ENCODE measurements around the gene PRMT3.
"Not testable (repeated sequence)": the region's sequence is repeated elsewhere in the genome, so short reads cannot be mapped to it uniquely, and the experiment has no call there.

The PRMT3 gene

DNA sequence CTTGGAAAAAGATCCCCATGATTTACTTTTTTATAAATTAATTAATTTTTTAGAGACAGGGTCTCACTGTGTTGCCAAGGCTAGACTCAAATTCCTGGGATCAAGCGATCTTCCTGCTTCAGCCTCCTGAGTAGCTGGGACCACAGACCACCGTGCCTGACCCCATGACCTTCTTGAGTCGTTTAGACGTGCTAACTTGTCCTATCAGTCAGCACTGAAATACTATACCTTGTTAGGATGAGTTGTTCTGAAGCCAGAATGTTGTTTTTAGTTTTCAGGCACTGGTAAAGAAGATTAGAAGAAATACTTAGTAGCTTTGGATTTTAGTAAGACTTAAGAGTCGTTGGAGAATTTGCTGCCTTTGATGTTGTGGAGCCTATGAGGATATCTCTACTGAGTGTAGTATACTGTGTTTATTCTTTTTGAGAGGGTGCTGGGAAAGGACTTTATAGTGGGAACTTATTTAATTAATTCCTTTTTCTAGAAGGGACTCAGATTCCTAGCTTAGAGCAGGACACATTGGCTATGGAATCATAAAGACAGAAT lies 15.4 kb upstream of the PRMT3 start:
- in situ Hi-C loops (cut with HindIII; ENCODE audit: low pct_ligation_motif_present, low pct_unique_long_range_greater_than_20kb, low sequenced_read_pairs), result no loop called here
- no peak for DNase-seq

DNA sequence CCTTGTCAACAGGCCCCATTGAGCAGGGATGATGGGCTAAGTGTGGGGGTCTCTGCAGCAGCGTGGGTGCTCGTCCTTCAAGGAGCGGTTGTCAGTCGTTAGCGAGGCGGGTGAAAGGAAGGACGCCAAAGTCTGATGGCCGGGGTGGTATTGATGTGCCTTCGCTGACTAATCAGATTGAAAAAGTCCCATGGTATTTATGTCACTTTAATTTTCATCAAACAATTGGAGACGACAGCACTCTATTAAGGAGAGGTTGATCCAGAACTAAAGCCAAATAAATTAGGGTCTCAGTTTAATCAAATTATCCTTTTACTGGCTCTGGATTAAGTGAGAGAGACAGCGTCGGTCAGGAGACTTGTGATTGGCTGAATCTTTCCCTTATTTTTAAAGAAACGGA lies 14.4 kb upstream of the PRMT3 start:
- no peak for DNase-seq
- in situ Hi-C loops (cut with HindIII; ENCODE audit: low pct_ligation_motif_present, low pct_unique_long_range_greater_than_20kb, low sequenced_read_pairs), result no loop called here

GRCh38 chr11:20373568-20374209 lies 13.8 kb upstream of the PRMT3 start:
- DNase-seq, result no peak
- in situ Hi-C loops (cut with HindIII; ENCODE audit: low pct_ligation_motif_present, low pct_unique_long_range_greater_than_20kb, low sequenced_read_pairs), result no loop called here

DNA sequence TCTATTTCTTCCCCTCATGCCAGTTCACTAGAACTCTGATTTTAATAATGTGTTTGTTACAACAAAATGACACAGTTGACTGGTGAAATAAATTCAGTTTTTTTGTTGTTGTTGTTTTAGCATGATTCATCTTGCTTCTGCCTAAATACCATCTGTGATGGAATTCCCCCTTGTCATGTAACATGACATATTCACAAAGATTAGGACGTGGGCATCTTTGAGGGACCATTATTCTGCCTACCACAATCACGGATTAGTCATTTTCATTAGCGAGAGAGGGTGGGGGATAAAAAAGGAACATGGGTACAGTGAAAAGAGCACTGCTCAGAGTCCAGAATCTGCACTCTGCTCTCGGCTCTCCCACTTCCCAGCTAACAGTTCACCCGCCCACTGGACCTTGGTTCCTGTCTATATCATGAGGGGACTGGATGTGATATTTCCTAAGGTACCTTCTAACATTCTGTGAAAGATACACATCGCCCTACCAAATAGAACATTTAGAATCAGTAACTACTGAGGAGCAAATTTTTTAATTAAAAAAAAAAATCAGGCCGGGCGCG lies 12.7 kb upstream of the PRMT3 start:
- DNase-seq, result no peak
- in situ Hi-C loops (cut with HindIII; ENCODE audit: low pct_ligation_motif_present, low pct_unique_long_range_greater_than_20kb, low sequenced_read_pairs), result no loop called here

- in situ Hi-C loops (cut with HindIII; ENCODE audit: low pct_ligation_motif_present, low pct_unique_long_range_greater_than_20kb, low sequenced_read_pairs), result no loop called here
- DNase-seq, result no peak
Measured at GRCh38 chr11:20376162-20376730, 11.3 kb upstream of the PRMT3 start.

- in situ Hi-C loops (cut with HindIII; ENCODE audit: low pct_ligation_motif_present, low pct_unique_long_range_greater_than_20kb, low sequenced_read_pairs); DNase-seq: not testable (repeated sequence)
Measured at GRCh38 chr11:20385996-20386395, 1.5 kb upstream of the PRMT3 start.

GRCh38 chr11:20388096-20389055 lies 860 bp downstream of the PRMT3 start:
- in situ Hi-C loops (cut with HindIII; ENCODE audit: low pct_ligation_motif_present, low pct_unique_long_range_greater_than_20kb, low sequenced_read_pairs), result no loop called here
- peak; percentile 17 for DNase-seq

DNA sequence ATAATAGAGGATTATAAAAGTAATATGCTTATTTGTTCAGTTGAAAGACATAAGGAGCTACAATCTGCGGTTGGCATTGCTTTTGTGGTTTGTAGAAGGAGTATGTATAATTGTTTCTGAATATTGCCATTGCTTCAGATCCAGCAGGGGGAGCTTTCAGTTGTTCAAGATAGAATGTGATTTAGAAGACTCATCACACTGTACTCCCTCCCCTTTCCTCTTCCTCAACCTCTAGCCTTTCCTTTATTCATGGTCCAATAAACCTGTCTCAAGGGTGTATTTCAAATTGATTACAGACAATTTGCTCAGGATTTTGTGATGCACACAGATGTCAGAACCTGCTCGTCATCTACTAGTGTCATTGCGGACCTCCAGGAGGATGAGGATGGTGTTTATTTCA lies 9.8 kb downstream of the PRMT3 start:
- in situ Hi-C loops (cut with HindIII; ENCODE audit: low pct_ligation_motif_present, low pct_unique_long_range_greater_than_20kb, low sequenced_read_pairs), result no loop called here

DNA sequence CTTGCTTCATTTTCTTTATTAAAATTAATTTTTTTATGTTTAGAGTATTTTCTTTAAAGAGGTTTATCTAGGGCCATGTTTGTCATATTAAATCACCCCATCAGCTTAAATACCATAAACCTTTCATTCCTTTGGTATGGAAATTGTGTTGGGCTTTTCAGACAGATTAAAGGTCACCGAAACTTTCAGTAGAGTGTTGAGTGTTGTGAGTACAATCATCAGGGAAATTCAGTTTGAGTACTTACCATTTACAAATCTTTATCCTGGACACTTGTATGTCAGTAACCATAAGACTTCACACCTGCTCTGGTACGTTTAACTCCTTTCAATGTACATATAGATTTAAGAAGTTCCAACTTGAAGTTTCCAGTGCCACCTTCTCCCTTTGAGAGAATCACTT lies 12.0 kb downstream of the PRMT3 start:
- DNase-seq, result no peak
- in situ Hi-C loops (cut with HindIII; ENCODE audit: low pct_ligation_motif_present, low pct_unique_long_range_greater_than_20kb, low sequenced_read_pairs), result no loop called here

More for the DNA sequence above, 9.8 kb downstream of the PRMT3 start:
- DNase-seq, result peak; percentile 64

DNA sequence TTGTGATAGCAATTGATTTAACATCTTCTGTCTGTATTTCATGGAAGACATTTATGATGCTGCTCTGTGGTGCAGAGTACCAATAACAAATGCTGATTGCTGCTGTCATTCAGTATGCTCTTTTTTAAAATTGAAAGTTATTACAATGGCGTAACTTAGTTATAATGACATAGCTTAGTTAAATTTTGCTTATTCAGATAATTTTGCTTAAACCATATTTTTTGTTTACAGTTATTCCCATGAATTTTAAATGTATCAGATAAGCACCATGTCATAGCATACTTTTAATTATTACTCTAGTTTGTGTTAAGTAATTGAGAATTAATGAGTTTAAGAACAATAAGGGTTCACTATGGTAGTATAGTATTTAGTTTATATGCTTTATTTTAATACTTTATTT lies 15.5 kb downstream of the PRMT3 start:
- in situ Hi-C loops (cut with HindIII; ENCODE audit: low pct_ligation_motif_present, low pct_unique_long_range_greater_than_20kb, low sequenced_read_pairs), result no loop called here
- DNase-seq, result no peak

DNA sequence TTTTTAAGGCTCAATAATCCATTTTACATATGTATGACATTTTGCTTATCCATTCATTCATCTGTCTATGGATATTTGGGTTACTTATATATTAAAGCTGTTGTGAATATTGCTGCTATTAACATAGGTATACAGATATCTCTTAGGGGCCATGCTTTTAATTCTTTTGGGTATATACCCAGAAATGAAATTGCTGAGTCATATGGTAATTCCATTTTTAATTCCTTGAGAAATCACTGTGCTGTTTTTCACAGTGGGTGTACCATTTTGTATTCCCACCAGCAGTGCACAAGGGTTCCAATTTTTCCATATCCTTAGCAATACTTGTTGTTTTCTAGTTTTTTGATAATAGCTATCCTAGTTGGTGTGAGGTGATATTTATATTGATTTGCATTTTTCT lies 19.0 kb downstream of the PRMT3 start:
- in situ Hi-C loops (cut with HindIII; ENCODE audit: low pct_ligation_motif_present, low pct_unique_long_range_greater_than_20kb, low sequenced_read_pairs), result no loop called here
- DNase-seq, result no peak

DNA sequence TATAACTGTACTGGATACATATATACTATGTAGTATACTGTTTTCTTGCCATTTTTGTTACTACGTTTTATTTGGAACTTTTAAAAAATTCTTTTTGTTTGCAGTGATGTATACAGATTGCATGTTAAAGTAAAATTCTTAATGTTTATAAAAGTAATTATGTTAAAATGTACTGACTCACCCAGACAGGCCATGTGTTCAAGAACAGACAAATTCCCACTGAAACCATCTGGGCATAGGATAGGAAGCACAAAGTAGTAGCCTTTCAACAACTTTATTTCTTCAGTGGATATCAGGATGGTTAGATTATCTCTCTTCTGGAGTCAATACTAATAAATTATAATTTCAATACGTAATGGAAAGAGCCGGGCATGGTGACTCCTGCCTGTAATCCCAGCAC lies 19.8 kb downstream of the PRMT3 start:
- no peak for DNase-seq
- in situ Hi-C loops (cut with HindIII; ENCODE audit: low pct_ligation_motif_present, low pct_unique_long_range_greater_than_20kb, low sequenced_read_pairs), result no loop called here

GRCh38 chr11:20415432-20415831 lies 27.9 kb downstream of the PRMT3 start:
- in situ Hi-C loops (cut with HindIII; ENCODE audit: low pct_ligation_motif_present, low pct_unique_long_range_greater_than_20kb, low sequenced_read_pairs), result no loop called here
- DNase-seq, result no peak

GRCh38 chr11:20417771-20418170 lies 30.3 kb downstream of the PRMT3 start:
- DNase-seq, result no peak

DNA sequence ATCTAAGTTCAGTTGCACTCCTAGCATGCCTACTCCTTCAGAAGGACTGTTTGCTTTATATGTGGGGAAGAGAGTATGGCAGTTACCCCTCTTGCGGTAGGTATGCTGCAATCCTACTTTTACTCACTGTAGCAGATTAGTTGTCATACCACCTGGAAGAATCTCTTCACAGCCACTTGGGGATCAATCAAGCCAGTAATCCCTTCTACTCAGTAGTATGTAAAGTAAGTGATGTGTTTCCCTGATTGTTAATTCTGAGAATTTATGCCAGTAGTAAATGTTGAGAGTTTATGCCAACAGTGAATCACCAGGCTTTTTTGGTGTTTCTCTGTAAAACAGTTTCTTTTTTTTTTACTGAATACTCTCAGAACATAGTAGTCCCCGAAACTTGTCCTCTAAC lies 34.4 kb downstream of the PRMT3 start:
- in situ Hi-C loops (cut with HindIII; ENCODE audit: low pct_ligation_motif_present, low pct_unique_long_range_greater_than_20kb, low sequenced_read_pairs), result no loop called here
- DNase-seq, result no peak

More at GRCh38 chr11:20417771-20418170, 30.3 kb downstream of the PRMT3 start:
- in situ Hi-C loops (cut with HindIII; ENCODE audit: low pct_ligation_motif_present, low pct_unique_long_range_greater_than_20kb, low sequenced_read_pairs), result no loop called here

GRCh38 chr11:20429216-20429615 lies 41.7 kb downstream of the PRMT3 start:
- DNase-seq, result no peak
- in situ Hi-C loops (cut with HindIII; ENCODE audit: low pct_ligation_motif_present, low pct_unique_long_range_greater_than_20kb, low sequenced_read_pairs), result no loop called here

GRCh38 chr11:20438637-20439036 lies 51.1 kb downstream of the PRMT3 start:
- no peak for DNase-seq
- in situ Hi-C loops (cut with HindIII; ENCODE audit: low pct_ligation_motif_present, low pct_unique_long_range_greater_than_20kb, low sequenced_read_pairs), result no loop called here

DNA sequence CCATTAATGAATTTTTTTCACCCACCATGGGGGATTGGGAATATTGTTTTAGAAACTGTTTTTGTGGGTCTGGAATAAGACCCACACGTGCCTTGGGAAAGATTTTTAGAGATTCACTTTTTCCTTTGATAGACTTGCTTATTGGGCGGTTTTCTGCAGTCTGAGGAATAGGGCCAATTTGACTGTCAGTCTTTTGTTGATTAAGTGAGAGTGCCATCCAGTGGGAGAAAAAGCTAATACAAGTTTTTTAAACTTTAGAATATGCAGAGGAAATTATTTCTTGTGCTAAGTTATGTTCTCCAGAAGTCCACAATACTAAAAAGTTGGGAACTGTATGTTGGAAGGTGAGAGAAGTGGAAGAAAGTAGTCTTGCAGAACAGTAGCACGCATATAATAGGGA lies 56.1 kb downstream of the PRMT3 start:
- DNase-seq, result peak; percentile 37

GRCh38 chr11:20444535-20444934 lies 57.0 kb downstream of the PRMT3 start:
- in situ Hi-C loops (cut with HindIII; ENCODE audit: low pct_ligation_motif_present, low pct_unique_long_range_greater_than_20kb, low sequenced_read_pairs), result no loop called here
- DNase-seq, result no peak

More for the DNA sequence above, 56.1 kb downstream of the PRMT3 start:
- in situ Hi-C loops (cut with HindIII; ENCODE audit: low pct_ligation_motif_present, low pct_unique_long_range_greater_than_20kb, low sequenced_read_pairs), result no loop called here
